AG20443 (cell line): Measurements from ENCODE around the gene PARP9.
A peak's percentile ranks its signal among the peaks of the same experiment; 100 is the strongest.

Experiments
- DNase-seq: peaks from one replicate; pipeline ENCODE4 v3.0.0; 2012; ENCODE audit warnings: low spot score, mixed read lengths

PARP9 gene

DNA sequence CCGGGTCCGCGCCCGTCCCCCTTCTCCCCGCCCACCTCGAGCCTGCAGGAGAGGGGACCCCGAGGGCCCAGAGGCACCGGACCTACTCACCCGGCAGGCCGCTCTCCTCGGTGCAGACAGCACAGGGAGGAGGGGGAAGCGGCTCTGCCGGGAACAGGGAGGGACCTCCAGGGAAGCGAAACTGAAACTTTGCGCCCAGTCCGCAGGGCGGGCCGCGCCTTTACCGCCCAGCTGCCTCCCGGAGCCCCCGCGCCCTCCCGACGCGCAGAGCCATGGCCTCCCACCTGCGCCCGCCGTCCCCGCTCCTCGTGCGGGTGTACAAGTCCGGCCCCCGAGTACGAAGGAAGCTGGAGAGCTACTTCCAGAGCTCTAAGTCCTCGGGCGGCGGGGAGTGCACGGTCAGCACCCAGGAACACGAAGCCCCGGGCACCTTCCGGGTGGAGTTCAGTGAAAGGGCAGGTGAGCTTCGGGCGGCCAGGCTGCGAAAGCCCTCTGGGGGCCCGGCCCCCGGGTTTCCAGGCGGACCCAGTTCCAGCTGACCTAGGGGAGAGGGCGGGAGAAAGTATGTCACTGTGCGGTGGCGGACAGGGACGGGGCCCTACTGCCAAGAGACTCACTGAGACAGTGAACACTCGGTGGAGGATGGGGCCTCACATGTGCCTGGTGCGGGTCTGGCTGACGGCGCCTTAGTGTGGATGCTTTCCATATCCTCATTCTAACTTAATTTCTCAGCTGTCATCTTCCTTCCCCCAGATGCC, at the start of gene PARP9, which contains the start of gene DTX3L:
Gene PARP9, minus strand, starts transcription at position 146 of the 758 bp plus-strand sequence. CDS start 4,680 bp downstream, outside the sequence.
Gene DTX3L, plus strand, starts transcription at position 184 of the 758 bp plus-strand sequence. Its CDS starts 89 bp downstream, at position 273.
- DNase-seq, result peak; percentile 96

DNA sequence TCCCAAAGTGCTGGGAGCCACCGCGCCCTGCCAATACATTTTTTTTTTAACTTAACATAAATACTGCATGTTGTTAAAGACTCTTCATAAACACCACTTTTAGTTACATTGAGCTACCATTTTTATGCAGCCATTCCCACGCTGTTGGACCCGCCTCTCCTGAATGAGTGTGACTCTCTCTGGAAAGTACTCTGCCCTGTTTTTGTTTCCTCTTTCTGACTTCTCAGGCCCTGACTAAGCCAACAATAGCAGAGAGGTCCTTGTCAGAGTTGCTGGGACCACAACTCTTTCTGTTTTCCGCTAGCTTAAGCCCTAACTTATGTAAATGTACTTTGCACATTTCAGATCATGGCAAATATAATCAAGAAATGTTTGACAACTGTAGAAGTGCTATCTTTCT, 48.6 kb upstream of the PARP9 start:
- no peak for DNase-seq

DNA sequence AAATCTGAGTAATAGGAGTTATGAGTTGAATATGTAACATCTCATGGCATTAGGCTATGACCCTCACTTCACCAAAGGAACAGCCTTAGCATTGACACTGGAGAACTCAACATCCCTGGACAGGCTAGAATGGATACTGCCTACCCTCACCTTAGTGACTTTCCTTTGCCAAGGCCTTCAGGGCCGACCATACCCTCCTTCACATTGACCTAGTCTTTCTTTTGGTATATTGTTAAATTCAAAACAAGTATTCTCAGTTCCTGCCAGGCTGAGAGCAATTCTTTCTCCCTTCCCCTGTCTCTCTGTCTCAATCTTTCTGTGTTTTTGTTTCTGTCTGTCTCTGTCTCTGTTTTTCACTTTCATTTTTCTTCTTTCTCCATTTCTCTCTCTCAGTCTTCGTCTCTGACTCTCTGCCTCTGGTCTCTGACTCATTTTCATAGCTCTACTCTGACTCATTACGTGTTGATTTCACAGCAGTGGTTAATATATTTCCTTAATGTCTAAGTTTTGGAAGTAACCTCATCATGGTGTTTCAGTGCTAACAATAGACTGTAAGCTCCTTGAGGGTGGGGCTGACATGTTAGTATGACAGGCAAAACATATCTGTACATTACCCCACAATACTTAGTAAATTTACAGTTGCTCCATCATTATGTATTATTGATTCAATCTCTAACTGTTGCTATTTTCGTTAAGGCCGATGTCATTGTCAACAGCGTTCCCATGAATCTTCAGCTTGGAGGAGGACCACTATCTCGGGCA, 45.9 kb upstream of the PARP9 start:
- DNase-seq, result peak; percentile 81

DNA sequence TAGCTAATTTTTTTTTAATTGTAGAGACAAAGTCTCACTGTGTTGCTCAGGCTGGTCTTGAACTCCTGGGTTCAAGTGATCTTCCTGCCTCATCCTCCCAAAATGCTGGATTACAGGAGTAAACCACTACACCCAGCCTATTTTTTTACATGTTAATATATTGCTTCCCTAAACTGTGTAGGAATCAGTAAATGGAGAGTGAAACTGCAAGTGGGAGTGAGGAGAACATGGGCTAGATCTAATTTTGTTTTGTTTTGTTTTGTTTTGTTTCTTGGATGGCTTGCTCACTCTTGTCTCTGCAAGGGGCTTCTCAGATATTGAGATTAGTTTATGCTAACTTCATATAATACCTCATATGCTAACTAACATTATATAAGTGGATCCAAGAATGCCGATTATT, 44.8 kb upstream of the PARP9 start:
- no peak for DNase-seq

DNA sequence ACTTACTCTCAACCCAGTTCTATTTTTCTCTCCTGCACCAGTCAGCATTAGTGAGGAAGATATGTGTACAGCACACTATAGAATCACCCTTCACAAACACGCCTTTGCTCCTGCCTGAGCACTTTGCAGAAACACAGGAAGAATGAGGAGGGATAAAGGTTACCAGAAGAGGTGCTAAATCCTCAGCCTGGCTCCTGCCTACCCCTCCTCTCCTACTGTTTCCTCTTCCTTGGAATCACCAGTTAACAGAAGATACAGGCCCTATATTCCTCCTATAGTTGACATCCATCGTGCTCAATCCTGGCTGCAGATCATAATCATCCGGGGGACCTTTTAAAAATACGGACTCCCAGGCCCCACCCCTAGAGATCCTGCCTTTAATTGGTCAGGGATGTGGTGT, 42.2 kb upstream of the PARP9 start:
- DNase-seq, result no peak

DNA sequence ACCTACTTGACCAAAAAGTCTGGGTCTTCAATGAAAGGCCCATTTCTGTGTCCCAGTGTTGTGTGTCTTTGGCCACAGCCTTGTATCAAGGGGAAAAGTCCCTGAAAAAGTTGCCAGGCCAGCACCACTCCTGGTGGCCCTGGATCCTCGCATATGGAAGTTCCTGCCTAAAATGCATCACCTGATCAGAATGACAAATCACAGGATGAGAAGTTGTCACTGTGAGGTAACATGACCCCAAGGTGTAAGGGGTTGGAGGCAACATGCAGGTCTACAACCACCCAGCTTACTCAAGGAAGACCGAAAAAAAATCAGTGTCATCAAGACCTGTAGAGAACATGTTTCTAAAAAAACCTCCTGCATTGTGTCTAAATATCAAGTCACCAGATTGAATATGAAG, 39.0 kb upstream of the PARP9 start:
- DNase-seq, result no peak

DNA sequence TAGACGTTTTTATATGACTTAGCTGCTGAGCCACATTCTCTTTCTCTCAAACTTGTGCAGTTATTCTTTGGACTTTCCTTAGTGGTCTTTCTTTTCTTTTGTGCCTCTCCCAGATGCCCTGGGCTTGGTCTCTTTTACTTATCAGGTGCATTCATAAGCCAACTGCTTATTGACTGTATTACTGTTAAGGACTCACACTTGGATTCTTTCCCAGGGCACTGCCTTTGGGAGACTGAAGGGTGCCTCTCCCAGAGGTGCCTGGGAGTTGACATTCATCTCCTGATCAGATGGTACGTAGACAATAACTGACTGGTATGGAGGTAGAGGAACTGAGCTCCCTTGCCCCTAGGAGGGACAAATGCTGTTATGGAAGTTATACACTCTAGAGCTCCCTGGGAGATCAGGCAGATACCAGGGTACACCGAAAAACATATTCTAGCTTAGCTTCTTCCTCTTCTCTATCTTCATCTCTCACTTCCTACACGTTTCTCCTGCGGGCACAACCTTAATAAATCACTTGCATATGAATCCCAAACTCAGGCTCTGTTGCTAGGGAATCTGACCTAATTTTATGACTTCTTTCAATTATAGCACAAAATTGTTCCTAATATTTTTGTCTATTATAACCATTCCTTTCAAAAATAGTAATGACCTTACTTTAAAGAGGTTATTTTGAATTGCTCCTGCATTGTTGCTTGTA, 38.1 kb upstream of the PARP9 start:
- DNase-seq, result no peak

DNA sequence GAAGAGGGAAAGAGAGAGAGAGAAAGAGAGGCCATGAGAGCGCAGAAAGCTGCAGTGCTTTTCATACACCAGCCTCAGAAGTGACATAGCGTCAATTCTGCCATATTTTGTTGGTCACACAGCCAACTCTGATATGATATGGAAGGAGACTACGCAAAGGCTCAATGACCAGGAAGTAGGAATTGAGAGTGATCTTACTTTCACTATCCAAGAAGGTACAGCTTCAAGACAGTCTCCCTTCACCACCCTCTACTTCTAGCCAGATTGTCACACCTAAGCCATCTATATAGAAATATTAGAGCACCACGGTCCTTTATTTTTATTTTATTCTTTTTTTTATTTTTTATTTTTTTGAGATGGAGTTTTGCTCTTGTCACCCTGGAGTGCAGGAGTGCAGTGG, 34.5 kb upstream of the PARP9 start:
- DNase-seq, result no peak

DNA sequence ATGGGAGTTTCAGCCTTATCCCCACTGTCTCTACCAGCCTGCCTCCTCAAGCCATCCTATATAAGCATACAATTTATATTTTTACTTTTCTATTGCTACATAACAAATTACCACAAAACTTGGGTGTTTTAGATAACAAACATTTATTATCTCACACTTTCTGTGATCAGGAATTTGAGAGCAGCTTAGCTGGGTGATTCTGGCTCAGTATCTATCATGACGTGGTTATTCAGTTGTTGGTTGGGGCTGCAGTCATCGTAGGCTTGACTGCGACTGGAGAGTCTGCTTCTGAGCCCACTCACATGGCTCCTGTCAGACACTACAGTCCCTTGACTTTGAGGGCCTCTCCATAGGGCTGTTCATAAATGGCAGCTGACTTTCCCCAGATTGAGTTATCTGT, 34.1 kb upstream of the PARP9 start:
- no peak for DNase-seq

DNA sequence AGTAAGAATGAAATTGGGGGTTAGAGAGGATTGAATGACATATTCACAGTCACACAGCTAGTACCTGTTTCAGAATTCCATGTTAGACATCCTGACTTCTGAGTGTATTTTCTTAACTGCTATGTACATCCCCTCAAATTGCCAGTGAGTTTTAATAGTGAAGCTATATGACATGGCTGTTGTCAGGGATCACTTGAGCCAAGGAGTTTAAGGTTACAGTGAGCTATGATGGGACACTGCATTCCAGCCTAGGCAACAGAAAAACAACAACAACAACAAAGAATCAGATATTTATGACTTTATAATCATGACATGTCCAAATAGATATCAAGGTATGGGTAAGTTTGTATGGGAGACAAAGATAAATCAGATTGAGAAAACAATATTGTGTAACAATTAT, 29.9 kb upstream of the PARP9 start:
- no peak for DNase-seq

DNA sequence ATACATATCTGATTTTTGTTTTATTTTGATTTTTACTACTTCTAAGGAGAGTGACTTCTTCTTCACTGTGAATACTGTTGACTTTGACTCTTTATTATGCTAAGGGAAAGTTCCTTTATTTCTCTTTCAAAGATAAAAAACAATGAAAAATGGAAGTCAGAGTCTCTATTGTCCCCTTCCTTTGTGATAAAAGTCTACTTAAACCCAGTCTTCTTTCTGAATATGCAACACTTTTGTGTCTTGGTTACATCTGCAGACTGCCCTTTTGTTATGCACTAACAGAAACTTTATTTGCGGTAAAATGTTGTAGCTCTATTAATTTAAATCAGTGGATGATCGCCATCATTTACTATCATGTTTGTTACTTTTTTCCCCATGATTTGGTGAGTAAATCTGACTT, 26.5 kb upstream of the PARP9 start:
- no peak for DNase-seq

DNA sequence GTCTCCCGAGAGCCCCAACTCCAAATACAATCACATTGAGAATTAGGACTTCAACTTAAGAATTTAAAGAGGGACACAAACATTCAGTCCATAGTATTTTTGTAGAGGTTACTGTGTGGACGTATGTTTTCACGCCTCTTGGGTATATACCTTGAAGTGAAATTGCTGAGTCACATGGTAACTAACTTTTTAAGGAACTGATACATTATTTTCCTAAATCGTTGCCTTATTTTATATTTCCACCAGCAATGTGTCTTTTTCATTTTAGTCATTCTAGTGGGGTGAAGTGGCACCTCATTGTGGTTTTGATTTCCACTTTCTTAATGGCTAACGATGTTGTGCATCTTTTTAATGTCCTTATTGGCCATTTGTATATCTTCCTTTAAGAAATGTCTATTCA, 25.2 kb upstream of the PARP9 start:
- no peak for DNase-seq

DNA sequence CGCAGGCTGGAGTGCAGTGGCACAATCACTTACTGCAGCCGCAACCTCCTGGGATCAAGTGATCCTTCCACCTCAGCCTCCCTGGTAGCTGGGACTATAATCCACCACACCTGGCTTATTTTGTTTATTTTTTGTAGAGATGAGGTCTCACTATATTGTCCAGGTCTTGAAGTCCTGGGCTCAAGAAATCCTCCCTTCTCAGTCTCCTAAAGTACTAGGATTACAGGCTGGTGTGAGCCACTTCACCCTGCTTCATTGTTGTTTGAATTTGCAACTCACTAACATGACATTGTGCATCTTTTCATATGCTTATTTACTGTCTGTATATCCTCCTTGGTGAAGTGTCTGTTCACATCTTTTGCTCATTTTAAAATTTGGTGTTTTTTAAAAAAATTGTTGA, 23.5 kb upstream of the PARP9 start:
- DNase-seq, result no peak

DNA sequence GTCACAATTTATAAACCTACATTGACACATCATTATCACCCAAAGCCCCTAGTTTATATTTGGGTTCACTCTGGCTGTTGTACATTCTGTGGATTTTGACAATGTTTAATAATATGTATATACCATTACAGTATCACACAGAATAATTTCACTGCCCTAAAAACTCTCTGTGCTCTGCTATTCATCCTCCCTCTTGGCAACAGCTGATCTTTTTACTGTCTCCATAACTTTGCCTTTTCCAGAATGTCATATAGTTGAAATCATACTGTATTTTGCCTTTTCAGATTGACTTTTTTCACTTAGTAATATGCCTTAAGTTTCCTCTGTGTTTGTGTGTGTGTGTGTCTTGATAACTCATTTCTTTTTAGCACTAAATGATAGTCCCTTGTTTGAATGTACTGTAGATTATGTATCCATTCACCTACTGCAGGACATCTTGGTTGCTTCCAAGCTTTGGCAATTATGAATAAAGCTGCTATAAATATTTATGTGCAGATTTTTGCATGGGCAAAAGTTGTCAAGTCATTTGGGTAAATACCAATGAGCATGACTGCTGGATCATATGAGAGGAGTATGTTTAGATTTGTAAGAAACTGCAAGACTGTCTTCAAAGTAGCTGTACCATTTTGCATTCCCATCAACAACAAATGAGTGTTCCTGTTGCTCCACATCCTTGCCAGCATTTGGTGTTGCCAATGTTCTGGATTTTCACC, 22.8 kb upstream of the PARP9 start:
- no peak for DNase-seq

DNA sequence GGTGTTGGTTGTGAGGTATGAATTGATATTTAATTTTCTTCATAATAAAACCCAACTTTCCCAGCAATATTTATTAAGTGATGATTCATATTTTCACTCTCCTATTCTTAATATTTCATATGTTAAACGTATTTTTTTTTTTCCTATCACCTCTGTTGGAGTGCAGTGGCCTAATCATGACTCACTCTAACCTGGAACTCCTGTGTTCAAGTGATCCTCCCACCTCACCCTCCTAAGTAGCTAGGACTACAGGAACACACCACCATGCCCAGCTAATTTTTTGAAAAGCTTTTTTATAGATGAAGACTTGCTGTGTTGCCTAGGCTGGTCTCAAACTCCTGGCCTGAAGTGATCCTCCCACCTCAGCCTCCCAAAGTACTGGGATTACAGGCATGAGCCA, 22.0 kb upstream of the PARP9 start:
- no peak for DNase-seq

DNA sequence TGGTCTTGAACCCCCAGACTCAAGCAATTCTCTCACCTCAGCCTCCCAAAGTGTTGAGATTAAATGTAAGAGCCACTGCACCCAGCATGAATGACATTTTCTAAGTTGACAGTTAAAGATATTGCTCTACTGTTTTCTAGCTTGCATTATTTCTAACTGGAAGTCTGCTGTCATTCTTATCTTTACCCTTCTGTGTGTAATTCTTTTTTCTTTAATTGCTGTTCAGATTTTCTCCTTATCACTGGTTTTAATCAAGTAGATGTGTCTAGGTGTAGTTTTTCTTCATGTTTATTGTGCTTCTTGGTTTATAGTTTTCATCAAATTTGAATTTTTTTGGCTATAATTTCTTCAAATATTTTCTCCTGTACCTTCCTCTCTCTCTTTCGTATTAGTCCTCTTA, 18.3 kb upstream of the PARP9 start:
- DNase-seq, result no peak

DNA sequence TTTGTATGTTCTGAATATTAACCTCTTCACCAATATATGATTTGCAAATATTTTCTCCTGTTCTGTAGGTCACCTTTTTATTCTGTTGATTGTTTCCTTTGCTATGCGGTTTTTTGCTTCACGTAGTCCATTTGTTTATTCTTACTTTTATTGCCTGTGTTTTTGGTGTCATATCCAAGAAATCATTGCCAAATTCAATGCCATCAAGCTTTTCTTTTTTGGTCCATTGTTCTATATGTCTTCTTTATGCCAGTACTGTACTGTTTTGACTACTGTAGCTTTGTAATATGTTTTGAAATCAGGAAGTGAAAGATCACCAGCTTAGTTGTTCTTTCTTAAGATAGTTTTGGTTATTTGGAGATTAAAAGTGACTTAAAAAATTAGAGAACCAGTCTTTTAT, 17.5 kb upstream of the PARP9 start:
- DNase-seq, result no peak

DNA sequence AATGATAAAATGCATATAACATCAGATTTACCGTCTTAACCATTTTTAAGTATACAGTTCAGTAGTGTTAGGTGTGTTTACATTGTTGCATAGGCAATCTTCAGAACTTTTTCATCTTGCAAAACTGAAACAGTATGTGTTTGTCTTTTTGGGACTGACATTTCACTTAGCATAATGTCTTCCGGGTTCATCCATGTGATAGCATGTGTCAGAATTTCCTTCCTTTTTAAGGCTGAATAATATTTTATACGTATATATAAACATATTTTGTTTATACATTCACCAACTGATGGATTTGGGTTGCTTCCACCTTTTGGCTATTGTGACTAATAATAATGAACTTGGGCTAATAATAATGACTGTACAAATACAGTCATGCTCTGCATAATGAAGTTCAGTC, 16.4 kb upstream of the PARP9 start:
- DNase-seq, result no peak

DNA sequence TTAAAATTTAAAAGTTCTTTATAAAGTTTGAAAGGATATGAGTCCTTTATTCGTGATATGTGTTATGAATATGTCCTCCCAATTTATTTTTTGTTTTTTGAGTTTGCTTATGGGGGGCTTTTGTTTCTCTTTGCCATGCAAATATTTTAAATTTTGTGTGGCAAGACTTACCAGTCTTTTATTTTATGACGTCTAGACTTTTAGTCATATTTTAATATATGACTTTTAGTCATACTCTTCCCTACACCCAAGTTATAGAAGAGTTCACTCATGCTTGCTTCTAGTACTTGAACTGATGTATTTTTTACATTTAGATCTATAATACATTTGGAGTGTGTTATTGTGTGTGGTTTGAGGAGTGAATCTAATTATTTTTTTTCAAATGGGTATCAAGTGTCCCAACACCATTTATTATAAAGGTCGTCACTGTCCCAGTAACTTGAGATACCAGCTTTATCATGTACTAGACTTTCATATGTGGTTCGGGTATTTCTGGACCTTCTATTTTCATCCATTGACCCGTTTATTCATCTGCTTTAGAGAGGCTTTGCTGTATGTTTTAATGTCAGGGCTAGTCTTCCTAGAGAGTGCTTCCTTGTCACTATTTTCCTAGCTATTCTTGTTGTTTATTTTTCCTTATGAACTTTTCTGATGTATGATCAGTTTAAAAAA, 14.1 kb upstream of the PARP9 start:
- no peak for DNase-seq

DNA sequence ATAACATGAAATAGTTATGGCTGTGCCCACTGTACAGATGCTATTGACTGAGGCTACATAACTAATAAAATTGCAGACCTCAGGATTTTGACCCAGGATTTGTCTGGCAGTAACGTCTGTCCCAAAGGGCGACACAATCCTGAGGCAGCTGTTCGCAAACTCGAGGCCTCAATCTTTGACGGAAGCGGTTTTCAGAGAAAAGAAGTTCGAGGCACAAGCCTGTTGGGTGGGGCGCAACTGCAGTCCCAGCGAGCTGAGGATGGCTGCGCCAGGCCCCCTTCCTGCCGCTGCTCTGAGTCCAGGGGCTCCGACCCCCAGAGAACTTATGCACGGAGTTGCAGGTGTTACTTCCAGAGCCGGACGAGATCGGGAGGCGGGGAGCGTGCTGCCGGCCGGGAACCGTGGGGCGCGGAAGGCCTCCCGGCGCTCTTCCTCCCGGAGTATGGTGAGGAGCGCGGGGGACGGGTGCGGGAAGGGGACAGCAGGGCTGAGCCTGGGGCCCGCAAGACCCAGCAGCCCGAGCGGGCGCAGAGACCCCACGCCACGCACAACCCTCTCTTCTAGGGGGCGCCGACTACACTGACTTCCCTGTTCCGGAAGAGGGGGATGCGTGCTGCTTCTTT, 13.4 kb upstream of the PARP9 start, which contains the start of gene PARP15:
Gene PARP15, plus strand, starts transcription at position 242 of the 623 bp plus-strand sequence. Its CDS starts 18 bp downstream, at position 260.
- peak; percentile 46 for DNase-seq
